ENCODE results near the gene SRSF8.

DNA sequence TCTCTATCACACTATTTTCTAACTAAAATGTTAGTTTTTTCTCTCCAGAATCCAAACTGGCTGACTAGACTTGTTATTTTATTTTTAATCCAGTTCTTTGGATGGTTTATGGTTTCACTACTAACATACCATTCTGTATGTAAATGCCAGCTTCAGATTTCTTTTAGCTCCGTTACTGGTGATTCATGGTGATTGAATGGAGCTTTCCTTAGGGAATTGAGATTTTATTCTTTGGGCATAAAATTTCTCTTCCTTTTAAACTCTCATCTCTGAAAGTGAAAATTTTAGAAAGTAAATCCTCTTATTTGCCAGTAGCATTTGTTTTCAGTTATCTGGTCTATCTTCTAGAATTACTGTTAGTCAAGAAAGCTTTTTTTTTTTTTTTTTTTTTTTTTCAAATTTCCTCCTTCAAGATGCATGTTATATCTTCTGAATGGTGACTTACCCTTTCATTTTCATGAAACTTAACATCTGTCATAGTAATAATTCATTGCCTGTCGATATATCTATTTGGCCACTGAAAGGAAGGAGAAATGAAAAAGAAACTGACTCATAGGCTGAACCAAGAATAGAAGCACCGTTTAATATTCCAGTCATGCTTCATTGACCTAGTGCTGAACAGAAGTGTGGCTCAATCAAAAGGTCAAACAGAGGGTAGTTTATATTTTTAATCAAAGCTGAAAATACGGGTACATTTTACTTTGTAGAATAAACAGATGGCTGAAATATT lies 29.3 kb downstream of the SRSF8 start:
- TF ChIP-seq POLR2AphosphoS5 (IDR thresholded peaks at IDR 0.05) (no peak), CTCF (IDR thresholded peaks at IDR 0.05) (no peak), EP300 (IDR thresholded peaks at IDR 0.05; ENCODE audit: low read depth) (no peak)

Data from transverse colon (tissue), 4 donors.